ENCODE data around the gene COG4. TPM values are rescaled to one million over a fixed set of nuclear protein-coding genes. Genes with fewer than 3 reads are reported as not detected.

COG4 gene
- total and polyA plus RNA-seq, 2 experiments from 2014 or later: 60.6 to 66.4 TPM

GRCh38 chr16:70472786-70473433, 50.4 kb downstream of the COG4 start:
- H3K27ac ChIP-seq: no peak overlapping the region
- H2AFZ ChIP-seq: no peak overlapping the region
- in situ Hi-C loops (cut with MboI): no loop called here
- no peak for TF ChIP-seq EZH2 (IDR thresholded peaks at IDR 0.05; ENCODE audit: insufficient read depth, poor library complexity, severe bottlenecking)
- TF ChIP-seq EZH2phosphoT487 (IDR thresholded peaks at IDR 0.05; ENCODE audit: insufficient read depth, low read depth): no peak
- H3K9ac ChIP-seq: no peak overlapping the region
- H3F3A ChIP-seq (ENCODE audit: insufficient read depth): no peaks in the 10 kb centered on the region; the same call in 1 of the 2 replicates
- no peak overlapping the region for H3K4me2 ChIP-seq (ENCODE audit: unreplicated experiment)
- H3K79me2 ChIP-seq (ENCODE audit: insufficient read depth): no peaks in the 10 kb centered on the region
- no peaks in the 10 kb centered on the region for H3K9me3 ChIP-seq (ENCODE audit: low read depth)
- H3K4me3 ChIP-seq: no peak overlapping the region
- no peaks in the 10 kb centered on the region for H3K27me3 ChIP-seq (replicated peaks; ENCODE audit: insufficient read depth)
- H3K36me3 ChIP-seq (ENCODE audit: low read depth): no peaks in the 10 kb centered on the region
- no peak for DNase-seq
- H3K9me2 ChIP-seq (ENCODE audit: insufficient read depth): no peaks in the 10 kb centered on the region
- 88 to 92% methylated on average over 20 to 28 of the region's 28 CpGs for WGBS, 2 experiments (ENCODE audit: low coverage in 1 of 2, low lambda C conversion rate in 2 of 2, missing lambda C conversion rate in 2 of 2)
- no peaks in the 10 kb centered on the region for H4K20me1 ChIP-seq (ENCODE audit: insufficient read depth)
- H3K4me1 ChIP-seq (ENCODE audit: insufficient read depth): peaks cover 11% of the 10 kb centered on the region

- Histone ChIP-seq H3K9me2 (ENCODE audit: insufficient read depth) (no peaks in the 10 kb centered on the region), H3K4me3 (no peak overlapping the region), H3K9ac (no peak overlapping the region), H3K27ac (no peak overlapping the region), H3K4me2 (ENCODE audit: unreplicated experiment) (no peak overlapping the region), H2AFZ (no peak overlapping the region), H4K20me1 (ENCODE audit: insufficient read depth) (no peaks in the 10 kb centered on the region), H3K9me3 (ENCODE audit: low read depth) (no peaks in the 10 kb centered on the region), H3K4me1 (ENCODE audit: insufficient read depth) (no peaks in the 10 kb centered on the region), H3F3A (ENCODE audit: insufficient read depth) (no peaks in the 10 kb centered on the region), H3K27me3 (replicated peaks; ENCODE audit: insufficient read depth) (no peaks in the 10 kb centered on the region), H3K36me3 (ENCODE audit: low read depth) (no peaks in the 10 kb centered on the region), H3K79me2 (ENCODE audit: insufficient read depth) (no peaks in the 10 kb centered on the region)
- in situ Hi-C loops (cut with MboI): no loop called here
- 73 to 75% methylated on average over 16 to 17 of the region's 17 CpGs for WGBS, 2 experiments (ENCODE audit: low coverage in 1 of 2, low lambda C conversion rate in 2 of 2, missing lambda C conversion rate in 2 of 2)
- peak; percentile 28 for DNase-seq
- TF ChIP-seq EZH2phosphoT487 (IDR thresholded peaks at IDR 0.05; ENCODE audit: insufficient read depth, low read depth) (no peak), EZH2 (IDR thresholded peaks at IDR 0.05; ENCODE audit: insufficient read depth, poor library complexity, severe bottlenecking) (no peak)
Observed at GRCh38 chr16:70470927-70471341, 52.4 kb downstream of the COG4 start.

- Histone ChIP-seq H3K36me3 (ENCODE audit: low read depth) (no peaks in the 10 kb centered on the region), H3K9ac (no peak overlapping the region), H4K20me1 (ENCODE audit: insufficient read depth) (no peaks in the 10 kb centered on the region), H2AFZ (no peak overlapping the region), H3K79me2 (ENCODE audit: insufficient read depth) (no peaks in the 10 kb centered on the region), H3K27ac (no peak overlapping the region), H3K9me3 (ENCODE audit: low read depth) (no peaks in the 10 kb centered on the region), H3K27me3 (replicated peaks; ENCODE audit: insufficient read depth) (no peaks in the 10 kb centered on the region), H3K4me3 (no peak overlapping the region), H3F3A (ENCODE audit: insufficient read depth) (no peaks in the 10 kb centered on the region), H3K9me2 (ENCODE audit: insufficient read depth) (no peaks in the 10 kb centered on the region), H3K4me2 (ENCODE audit: unreplicated experiment) (no peak overlapping the region), H3K4me1 (ENCODE audit: insufficient read depth) (no peaks in the 10 kb centered on the region)
- DNase-seq: no peak
- WGBS, 2 experiments (ENCODE audit: low coverage in 1 of 2, low lambda C conversion rate in 2 of 2, missing lambda C conversion rate in 2 of 2): 88 to 91% methylated on average over 10 of the region's 10 CpGs
- in situ Hi-C loops (cut with MboI): no loop called here
- TF ChIP-seq EZH2 (IDR thresholded peaks at IDR 0.05; ENCODE audit: insufficient read depth, poor library complexity, severe bottlenecking) (no peak), EZH2phosphoT487 (IDR thresholded peaks at IDR 0.05; ENCODE audit: insufficient read depth, low read depth) (no peak)
Observed at GRCh38 chr16:70470141-70470926, 53.0 kb downstream of the COG4 start.

GRCh38 chr16:70468776-70469525, 54.4 kb downstream of the COG4 start:
- no peak for DNase-seq
- WGBS, 2 experiments (ENCODE audit: low coverage in 1 of 2, low lambda C conversion rate in 2 of 2, missing lambda C conversion rate in 2 of 2): 95 to 98% methylated on average over 15 to 16 of the region's 16 CpGs
- in situ Hi-C loops (cut with MboI): no loop called here

More at GRCh38 chr16:70468776-70469525, 54.4 kb downstream of the COG4 start:
- H2AFZ ChIP-seq: no peak overlapping the region
- H3F3A ChIP-seq (ENCODE audit: insufficient read depth): no peaks in the 10 kb centered on the region
- H4K20me1 ChIP-seq (ENCODE audit: insufficient read depth): no peaks in the 10 kb centered on the region
- H3K36me3 ChIP-seq (ENCODE audit: low read depth): no peaks in the 10 kb centered on the region
- no peak overlapping the region for H3K4me3 ChIP-seq
- no peak overlapping the region for H3K27ac ChIP-seq
- no peak overlapping the region for H3K9ac ChIP-seq
- H3K79me2 ChIP-seq (ENCODE audit: insufficient read depth): no peaks in the 10 kb centered on the region
- no peak overlapping the region for H3K4me2 ChIP-seq (ENCODE audit: unreplicated experiment)
- H3K9me3 ChIP-seq (ENCODE audit: low read depth): no peaks in the 10 kb centered on the region
- no peak for TF ChIP-seq EZH2phosphoT487 (IDR thresholded peaks at IDR 0.05; ENCODE audit: insufficient read depth, low read depth)
- TF ChIP-seq EZH2 (IDR thresholded peaks at IDR 0.05; ENCODE audit: insufficient read depth, poor library complexity, severe bottlenecking): no peak
- no peaks in the 10 kb centered on the region for H3K4me1 ChIP-seq (ENCODE audit: insufficient read depth)
- H3K27me3 ChIP-seq (replicated peaks; ENCODE audit: insufficient read depth): no peaks in the 10 kb centered on the region
- no peaks in the 10 kb centered on the region for H3K9me2 ChIP-seq (ENCODE audit: insufficient read depth)

All from GM23248 (cell line).